HCT116 (cell line): ENCODE data around the gene TINCR.

Experiments
- EZH2 ChIP-seq: fragments of 200-600 bp; sonication (generic); IDR thresholded peaks from 2 replicates; pipeline ENCODE4 v1.6.1; 2017; ENCODE audit warnings: antibody characterized with exemption, mixed run types
- TF ChIP-seq, protein P1 (sequence below), 3 experiments: fragments of 200-600 bp in 1 of 3; sonication (generic) in 1 of 3; IDR thresholded peaks in 2 of 3; conservative IDR thresholded peaks in 1 of 3; 2 replicates each; pipeline ENCODE4 v1.5.1; 2012 to 2017; ENCODE audit warnings: low read depth in 2 of 3, low read length in 2 of 3, antibody characterized with exemption in 1 of 3, borderline replicate concordance in 1 of 3, control low read depth in 1 of 3, mild to moderate bottlenecking in 1 of 3, mixed read lengths in 1 of 3, mixed run types in 1 of 3, moderate library complexity in 1 of 3; ENCODE audit not compliant: insufficient read depth in 1 of 3

DNA sequence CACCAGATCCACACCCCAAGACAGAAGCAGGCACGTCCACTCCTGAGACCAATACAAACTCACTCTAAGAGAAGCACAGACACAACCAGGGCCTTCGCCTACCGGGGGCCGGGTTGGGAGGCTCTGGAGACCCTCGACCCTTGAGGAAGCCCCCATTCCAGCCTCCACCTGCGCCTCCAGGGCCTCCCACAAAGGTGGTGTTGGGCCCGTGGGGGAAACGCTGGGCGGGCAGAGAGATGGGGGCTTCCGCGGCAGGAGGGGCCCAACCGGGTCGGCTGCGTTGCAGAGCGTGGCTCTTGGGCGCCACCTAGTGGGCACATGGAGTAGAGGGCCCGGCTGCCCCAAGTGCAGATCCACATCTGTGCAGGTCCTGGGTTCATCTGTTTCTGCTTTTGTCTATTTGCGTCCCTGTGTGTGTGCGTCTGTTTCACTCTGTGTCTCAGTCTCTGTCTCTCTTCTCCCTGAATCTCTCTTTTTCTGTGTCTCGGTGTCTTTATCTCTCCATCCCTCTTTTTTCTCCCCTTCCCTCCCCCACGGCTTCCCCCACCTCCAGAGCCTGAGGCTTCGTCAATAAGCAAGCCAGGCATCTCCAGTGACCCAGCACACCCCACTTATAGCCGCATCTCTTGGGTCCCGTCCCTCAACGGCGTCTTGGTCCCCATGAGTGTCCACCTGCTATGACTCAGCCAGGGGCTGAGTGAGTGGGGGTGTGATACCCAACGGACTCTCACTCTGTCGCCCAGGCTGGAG is 10.5 kb upstream of the TINCR start:
- TF ChIP-seq, protein P1, sequence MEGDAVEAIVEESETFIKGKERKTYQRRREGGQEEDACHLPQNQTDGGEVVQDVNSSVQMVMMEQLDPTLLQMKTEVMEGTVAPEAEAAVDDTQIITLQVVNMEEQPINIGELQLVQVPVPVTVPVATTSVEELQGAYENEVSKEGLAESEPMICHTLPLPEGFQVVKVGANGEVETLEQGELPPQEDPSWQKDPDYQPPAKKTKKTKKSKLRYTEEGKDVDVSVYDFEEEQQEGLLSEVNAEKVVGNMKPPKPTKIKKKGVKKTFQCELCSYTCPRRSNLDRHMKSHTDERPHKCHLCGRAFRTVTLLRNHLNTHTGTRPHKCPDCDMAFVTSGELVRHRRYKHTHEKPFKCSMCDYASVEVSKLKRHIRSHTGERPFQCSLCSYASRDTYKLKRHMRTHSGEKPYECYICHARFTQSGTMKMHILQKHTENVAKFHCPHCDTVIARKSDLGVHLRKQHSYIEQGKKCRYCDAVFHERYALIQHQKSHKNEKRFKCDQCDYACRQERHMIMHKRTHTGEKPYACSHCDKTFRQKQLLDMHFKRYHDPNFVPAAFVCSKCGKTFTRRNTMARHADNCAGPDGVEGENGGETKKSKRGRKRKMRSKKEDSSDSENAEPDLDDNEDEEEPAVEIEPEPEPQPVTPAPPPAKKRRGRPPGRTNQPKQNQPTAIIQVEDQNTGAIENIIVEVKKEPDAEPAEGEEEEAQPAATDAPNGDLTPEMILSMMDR (IDR thresholded peaks at IDR 0.05 in 2 of 3, conservative IDR thresholded peaks at IDR 0.05 in 1 of 3; ENCODE audit: borderline replicate concordance in 1 of 3, insufficient read depth in 1 of 3, low read depth in 2 of 3, low read length in 2 of 3), result peak; percentile 74 to 97 (median 92)
- no peak for TF ChIP-seq EZH2
